ENCODE results near the gene CYP2S1.

Gene CYP2S1

DNA sequence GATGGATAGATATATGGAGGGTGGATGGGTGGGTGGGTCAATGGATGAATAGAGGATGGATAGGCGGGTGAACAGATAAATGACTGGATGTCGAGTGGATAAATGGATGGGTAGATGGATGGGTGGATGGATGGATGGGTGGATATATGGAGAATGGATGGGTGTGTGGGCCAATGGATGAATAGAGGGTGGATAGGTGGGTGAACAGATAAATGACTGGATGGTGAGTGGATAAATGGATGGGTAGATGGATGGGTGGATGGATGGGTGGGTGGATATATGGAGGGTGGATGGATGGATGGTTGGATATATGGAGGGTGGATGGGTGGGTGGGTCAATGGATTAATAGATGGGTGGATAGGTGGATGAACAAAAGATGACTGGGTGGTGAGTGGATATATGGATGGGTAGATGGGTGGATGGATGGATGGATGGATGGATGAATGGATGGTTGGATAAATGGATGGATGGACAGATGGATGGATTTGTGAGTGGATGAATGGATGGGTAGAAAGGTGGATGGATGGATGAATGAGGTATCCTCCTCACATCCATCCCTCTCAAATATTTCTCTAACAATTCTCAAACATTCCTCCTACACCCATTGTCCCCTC, 47.0 kb downstream of the CYP2S1 start:
- TF ChIP-seq, protein P1, sequence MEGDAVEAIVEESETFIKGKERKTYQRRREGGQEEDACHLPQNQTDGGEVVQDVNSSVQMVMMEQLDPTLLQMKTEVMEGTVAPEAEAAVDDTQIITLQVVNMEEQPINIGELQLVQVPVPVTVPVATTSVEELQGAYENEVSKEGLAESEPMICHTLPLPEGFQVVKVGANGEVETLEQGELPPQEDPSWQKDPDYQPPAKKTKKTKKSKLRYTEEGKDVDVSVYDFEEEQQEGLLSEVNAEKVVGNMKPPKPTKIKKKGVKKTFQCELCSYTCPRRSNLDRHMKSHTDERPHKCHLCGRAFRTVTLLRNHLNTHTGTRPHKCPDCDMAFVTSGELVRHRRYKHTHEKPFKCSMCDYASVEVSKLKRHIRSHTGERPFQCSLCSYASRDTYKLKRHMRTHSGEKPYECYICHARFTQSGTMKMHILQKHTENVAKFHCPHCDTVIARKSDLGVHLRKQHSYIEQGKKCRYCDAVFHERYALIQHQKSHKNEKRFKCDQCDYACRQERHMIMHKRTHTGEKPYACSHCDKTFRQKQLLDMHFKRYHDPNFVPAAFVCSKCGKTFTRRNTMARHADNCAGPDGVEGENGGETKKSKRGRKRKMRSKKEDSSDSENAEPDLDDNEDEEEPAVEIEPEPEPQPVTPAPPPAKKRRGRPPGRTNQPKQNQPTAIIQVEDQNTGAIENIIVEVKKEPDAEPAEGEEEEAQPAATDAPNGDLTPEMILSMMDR (conservative IDR thresholded peaks at IDR 0.05), result no peak
- H3K27ac ChIP-seq, result no peak overlapping the region

DNA sequence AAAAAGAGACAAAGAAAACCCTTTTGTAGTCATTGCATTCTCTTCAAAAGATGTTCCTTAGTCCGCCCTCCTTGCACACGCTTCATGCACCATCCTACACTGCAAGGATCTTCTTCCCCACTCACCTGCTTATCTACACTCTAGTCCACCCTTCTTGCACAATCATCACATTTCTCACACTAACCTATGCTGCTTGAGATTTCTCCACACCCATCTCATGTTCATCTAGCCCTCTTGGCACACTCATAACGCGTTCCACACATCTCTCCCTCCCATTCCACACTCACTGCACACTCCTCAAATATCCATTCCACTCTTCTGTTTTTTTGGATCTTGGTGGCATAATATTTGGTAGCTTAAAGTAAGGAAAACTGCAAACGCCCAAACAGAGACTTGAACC, 48.8 kb downstream of the CYP2S1 start:
- H3K27ac ChIP-seq, result no peak overlapping the region
- TF ChIP-seq, protein P1 (conservative IDR thresholded peaks at IDR 0.05), result no peak

DNA sequence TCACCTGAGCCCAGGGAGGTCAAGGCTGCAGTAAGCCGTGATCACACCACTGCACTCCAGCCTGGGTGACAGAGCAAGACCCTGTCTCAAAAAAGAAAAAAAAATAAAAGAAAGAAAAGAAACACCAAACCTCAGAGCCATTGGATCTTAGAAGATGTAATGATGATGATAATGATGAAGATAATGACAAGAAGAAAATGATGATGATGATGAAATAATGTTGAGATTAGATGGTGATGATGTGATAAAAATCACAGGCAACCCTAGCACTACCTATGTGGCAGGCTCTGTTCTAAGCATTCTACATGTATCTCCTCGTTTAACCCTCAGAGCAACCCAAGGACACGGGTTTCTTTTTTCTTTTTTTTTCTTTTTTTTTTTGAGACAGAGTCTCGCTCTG, 51.1 kb downstream of the CYP2S1 start:
- TF ChIP-seq, protein P1 (conservative IDR thresholded peaks at IDR 0.05), result no peak
- no peak overlapping the region for H3K27ac ChIP-seq

DNA sequence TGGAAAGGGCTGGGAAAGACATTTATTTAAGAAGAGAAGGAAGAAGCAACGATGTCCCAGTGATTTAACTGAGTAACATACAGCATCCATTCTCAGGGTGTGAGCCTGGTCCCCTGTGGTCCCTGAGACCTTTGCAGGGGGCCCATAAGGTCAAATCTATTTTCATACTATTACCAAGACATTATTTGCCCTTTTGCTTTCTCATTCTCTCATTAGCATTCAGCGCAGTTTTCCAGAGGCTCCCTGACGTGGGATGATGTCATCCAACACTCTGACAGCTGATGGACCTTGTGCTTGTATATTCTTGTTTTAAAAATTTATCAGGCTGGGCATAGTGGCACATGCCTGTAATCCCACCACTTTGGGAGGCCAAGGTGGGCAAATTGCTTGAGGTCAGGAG, 52.8 kb downstream of the CYP2S1 start:
- no peak overlapping the region for H3K27ac ChIP-seq
- TF ChIP-seq, protein P1 (conservative IDR thresholded peaks at IDR 0.05), result no peak

DNA sequence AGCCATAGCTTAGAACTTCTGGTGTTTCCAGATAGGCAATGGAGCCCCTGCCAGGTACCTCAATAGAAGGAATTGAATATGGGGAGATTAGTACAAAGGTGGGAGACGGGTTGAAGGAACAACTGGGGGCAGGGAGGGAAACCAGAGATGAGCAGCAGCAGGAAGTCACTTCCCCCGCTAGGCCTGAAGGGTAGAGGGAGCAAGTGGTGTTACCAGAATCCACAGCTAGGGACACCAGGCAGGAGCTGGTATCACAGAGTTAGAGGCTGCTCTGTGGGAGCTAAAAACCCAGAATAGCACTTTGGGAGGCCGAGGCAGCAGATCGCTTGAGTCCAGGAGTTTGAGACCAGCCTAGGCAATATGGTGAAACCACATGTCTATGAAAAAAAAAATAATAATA, 55.9 kb downstream of the CYP2S1 start:
- TF ChIP-seq, protein P1 (conservative IDR thresholded peaks at IDR 0.05), result no peak
- H3K27ac ChIP-seq, result no peak overlapping the region

DNA sequence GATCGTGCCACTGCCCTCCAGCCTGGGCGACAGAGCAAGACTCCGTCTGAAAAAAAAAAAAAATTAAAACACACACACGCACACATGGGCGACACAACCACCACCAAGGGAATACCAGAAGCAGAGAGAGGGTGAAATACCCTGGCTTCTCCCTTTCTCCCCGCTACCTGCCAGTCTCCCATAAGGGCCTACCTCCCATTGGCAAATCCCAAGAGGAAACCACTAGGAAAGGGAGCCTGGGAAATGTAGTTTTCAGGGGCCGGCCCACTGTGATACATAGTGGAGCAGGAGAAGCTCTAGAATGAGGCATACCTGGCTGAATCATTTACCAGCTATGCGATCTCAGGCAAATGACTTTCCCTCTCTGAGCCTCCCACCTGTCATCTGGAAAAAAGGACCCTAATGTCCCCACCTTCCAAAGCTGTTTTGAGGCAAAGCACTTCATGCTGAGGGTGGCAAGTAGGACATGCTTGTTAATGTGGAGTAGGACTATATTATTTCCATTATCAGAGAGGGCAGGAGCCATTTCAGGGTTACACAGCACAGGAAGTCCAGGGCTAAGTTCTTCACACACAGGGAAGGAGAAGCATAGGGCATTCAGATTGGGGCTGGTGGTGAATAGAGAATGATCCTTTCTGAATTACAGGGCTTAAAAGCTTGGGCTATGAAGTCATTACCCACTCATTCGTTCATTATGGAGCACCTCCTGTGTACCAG, 56.8 kb downstream of the CYP2S1 start:
- TF ChIP-seq, protein P1 (conservative IDR thresholded peaks at IDR 0.05), result no peak
- no peak overlapping the region for H3K27ac ChIP-seq

DNA sequence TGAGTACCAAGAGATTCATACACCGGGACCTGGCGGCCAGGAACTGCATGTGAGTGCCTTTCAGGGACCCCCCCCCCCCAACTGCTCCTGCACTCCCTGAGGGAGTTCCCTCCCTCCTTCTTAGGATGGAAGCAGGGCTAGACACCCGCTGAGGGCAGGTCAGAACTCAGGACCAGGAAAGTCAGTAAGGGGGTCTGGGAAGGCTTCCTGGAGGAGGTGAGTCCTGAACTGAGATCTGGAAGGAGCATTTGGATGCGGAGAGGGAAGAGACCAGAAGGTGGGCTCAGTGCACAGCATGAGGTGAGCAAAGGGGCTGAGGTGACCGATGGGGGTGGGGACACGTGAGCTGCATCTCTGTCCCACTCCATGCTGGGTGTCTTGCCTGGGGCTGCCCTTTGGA, 60.6 kb downstream of the CYP2S1 start:
- TF ChIP-seq, protein P1 (conservative IDR thresholded peaks at IDR 0.05), result no peak
- no peak overlapping the region for H3K27ac ChIP-seq

Measured in VCaP (cell line).